ENCODE measurements around the gene TARS1. TPM values are rescaled to one million over a fixed set of nuclear protein-coding genes. Genes with fewer than 3 reads are reported as not detected.

Gene TARS1
- total RNA-seq, 4 donors from 2014 or later = 27.7 to 64.2 (median 56.9) TPM

DNA sequence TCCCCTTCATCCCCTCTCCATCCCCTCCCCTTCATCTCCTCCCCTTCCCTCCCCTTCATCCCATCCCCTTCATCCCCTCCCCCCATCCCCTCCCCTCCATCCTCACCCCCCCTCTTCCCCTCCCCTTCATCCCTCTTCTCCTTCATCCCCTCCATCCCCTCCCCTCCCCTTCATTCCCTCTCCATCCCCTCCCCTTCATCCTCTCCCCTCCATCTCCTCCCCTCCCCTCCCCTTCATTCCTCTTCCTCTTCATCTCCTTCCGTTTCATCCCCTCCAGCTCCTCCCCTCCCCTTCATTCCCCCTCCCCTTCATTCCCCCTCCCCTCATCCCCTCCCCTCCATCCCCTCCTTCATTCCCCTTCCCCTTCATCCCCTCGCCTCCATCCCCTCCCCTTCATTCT is 40.1 kb downstream of the TARS1 start:
- no peak for DNase-seq (ENCODE audit: low spot score in 2 of 2)

DNA sequence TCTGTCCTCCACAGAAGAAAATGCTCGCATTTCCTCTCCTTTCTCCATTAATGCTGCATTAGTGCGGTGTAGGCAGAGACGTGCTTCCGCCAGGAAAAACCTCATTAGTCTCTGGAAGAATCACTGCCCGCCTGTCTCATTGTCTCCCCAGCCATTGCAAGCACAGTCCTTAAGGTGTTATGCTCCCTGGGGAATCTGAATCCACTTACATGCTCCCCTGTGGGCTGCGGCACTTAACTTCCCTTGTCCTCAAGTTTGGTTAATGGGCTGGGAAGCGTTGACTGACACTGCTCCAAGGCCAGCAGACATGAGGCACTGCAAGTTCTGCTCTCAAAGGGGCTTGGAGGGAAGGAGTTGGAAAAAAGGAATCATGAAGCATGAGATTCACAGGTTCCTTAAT is 41.6 kb downstream of the TARS1 start:
- Histone ChIP-seq H3K27me3 (no peaks in the 10 kb centered on the region), H3K36me3 (peaks cover 0 to 29% (median 0%) of the 10 kb centered on the region in 3 donors), H3K4me3 (no peak overlapping the region), H3K4me1 (no peaks in the 10 kb centered on the region), H3K9me3 (no peaks in the 10 kb centered on the region), H3K27ac (no peak overlapping the region)
- 83 to 92% methylated on average over 7 of the region's 7 CpGs for WGBS, 2 donors
- TF ChIP-seq EP300 (IDR thresholded peaks at IDR 0.05) (no peak), POLR2A (IDR thresholded peaks at IDR 0.05) (no peak)
- TF ChIP-seq, protein P1, sequence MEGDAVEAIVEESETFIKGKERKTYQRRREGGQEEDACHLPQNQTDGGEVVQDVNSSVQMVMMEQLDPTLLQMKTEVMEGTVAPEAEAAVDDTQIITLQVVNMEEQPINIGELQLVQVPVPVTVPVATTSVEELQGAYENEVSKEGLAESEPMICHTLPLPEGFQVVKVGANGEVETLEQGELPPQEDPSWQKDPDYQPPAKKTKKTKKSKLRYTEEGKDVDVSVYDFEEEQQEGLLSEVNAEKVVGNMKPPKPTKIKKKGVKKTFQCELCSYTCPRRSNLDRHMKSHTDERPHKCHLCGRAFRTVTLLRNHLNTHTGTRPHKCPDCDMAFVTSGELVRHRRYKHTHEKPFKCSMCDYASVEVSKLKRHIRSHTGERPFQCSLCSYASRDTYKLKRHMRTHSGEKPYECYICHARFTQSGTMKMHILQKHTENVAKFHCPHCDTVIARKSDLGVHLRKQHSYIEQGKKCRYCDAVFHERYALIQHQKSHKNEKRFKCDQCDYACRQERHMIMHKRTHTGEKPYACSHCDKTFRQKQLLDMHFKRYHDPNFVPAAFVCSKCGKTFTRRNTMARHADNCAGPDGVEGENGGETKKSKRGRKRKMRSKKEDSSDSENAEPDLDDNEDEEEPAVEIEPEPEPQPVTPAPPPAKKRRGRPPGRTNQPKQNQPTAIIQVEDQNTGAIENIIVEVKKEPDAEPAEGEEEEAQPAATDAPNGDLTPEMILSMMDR (IDR thresholded peaks at IDR 0.05) = no peak
- no peak for DNase-seq (ENCODE audit: low spot score in 2 of 2)

More for the DNA sequence above, 40.1 kb downstream of the TARS1 start:
- TF ChIP-seq, protein P1 (IDR thresholded peaks at IDR 0.05) = no peak
- TF ChIP-seq POLR2A (IDR thresholded peaks at IDR 0.05) = no peak
- no peak for TF ChIP-seq EP300 (IDR thresholded peaks at IDR 0.05)
- H3K27ac ChIP-seq = no peak overlapping the region
- no peaks in the 10 kb centered on the region for H3K4me1 ChIP-seq
- WGBS, 2 donors = 67% methylated on average over 1 of the region's 2 CpGs; no CpG with 5 or more reads in 1 of the 2 donors
- no peaks in the 10 kb centered on the region for H3K9me3 ChIP-seq
- H3K36me3 ChIP-seq = peaks cover 0 to 44% (median 0%) of the 10 kb centered on the region in 3 donors
- H3K4me3 ChIP-seq = no peak overlapping the region
- no peaks in the 10 kb centered on the region for H3K27me3 ChIP-seq

DNA sequence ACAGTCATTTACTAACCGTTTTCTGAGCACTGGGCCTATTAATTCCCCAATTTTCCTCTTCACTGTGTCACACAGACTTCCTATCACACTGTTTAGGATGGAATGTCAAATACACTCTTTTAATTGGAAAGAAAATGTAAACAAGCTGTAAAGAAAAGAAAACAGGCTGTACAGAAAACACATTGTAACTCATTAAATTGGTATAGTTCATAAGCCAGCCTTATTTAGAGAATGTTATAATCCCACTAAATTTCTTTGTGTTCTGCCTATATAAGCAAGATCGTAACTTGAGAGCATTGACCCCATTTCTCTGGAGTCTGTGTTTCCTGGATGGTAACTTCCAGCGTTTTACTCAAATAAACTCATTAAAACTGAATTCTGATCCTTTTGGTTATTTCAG is 46.5 kb downstream of the TARS1 start:
- no peak overlapping the region for H3K27ac ChIP-seq
- no peaks in the 10 kb centered on the region for H3K36me3 ChIP-seq
- no peaks in the 10 kb centered on the region for H3K27me3 ChIP-seq
- TF ChIP-seq EP300 (IDR thresholded peaks at IDR 0.05) = no peak
- TF ChIP-seq, protein P1 (IDR thresholded peaks at IDR 0.05) = no peak
- no peak for TF ChIP-seq POLR2A (IDR thresholded peaks at IDR 0.05)
- H3K4me1 ChIP-seq = no peaks in the 10 kb centered on the region
- DNase-seq (ENCODE audit: low spot score in 2 of 2) = no peak
- H3K9me3 ChIP-seq = no peaks in the 10 kb centered on the region
- no peak overlapping the region for H3K4me3 ChIP-seq
- WGBS, 2 donors = 48 to 53% methylated on average over 3 of the region's 3 CpGs

DNA sequence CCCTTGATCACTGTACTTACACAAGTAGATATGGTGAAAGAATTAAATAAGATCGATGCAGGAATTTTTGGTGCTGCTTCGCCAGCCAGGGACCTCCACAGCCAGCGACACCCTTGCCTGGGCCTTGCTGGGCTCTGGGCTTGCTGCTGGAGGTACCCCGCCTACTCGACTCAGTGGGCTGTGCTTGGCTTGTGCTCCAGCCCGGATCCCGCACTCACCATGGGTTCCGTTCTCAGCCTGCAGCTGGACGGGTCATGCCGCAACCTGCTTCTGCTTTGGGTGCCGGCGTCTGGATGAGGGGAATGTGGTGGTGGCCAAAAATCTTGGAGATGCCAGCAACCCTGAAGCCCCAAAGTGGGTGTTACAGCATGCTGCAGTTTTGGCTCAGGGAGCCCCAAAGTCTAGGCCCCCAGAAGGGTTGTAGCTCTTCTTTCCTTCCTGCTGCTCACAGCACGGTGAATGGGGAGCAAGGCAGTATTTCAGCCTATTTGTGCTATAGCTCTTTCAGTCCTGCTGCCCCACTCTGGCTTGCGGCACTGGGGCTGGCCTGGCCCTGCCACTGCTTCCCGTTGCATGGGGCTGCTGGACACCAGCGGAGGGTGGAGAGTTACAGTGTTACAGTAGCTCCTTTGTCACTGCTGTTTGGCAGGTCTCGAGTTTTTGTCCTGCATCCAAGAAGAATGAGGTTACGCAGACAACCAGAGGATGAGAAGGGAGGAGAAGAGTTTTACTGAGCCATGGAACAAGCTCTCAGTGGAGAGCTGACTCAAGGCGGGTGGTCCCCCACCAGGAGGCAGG is 48.0 kb downstream of the TARS1 start:
- no peak for TF ChIP-seq EP300 (IDR thresholded peaks at IDR 0.05)
- no peak for TF ChIP-seq POLR2A (IDR thresholded peaks at IDR 0.05)
- TF ChIP-seq, protein P1 (IDR thresholded peaks at IDR 0.05) = no peak
- Histone ChIP-seq H3K4me1 (no peaks in the 10 kb centered on the region), H3K9me3 (no peaks in the 10 kb centered on the region), H3K36me3 (no peaks in the 10 kb centered on the region), H3K4me3 (no peak overlapping the region), H3K27me3 (no peaks in the 10 kb centered on the region), H3K27ac (no peak overlapping the region)
- DNase-seq (ENCODE audit: low spot score in 2 of 2) = no peak
- 79 to 80% methylated on average over 17 to 18 of the region's 19 CpGs for WGBS, 2 donors

DNA sequence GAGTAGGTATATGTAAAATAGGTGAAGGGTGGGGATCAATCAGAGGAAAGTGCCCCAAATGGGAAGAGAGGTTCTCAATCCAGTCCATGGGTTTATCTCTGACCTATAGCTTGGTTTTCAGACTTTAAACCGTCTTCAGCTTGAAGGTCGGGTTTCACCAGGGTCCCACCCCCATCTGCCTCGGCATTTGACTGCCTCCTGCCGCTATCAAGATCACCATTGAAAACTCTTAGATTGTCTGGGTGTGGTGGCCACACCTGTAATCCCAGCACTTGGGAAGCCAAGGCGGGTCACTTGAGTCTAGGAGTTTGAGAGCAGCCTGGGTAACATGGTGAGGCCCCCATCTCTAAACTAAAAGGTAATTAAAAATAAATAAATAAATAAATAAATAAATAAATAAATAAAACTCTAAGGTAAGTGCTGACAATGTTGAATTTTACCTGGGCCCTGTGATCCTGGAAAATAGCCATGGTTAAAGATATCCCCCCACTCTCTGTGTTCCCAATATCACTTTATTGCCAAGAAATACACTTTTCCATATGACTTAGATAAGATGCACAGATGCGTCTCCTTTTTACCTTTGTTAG is 48.8 kb downstream of the TARS1 start:
- WGBS, 2 donors = 88 to 90% methylated on average over 6 of the region's 6 CpGs
- no peak overlapping the region for H3K4me3 ChIP-seq
- DNase-seq (ENCODE audit: low spot score in 2 of 2) = no peak

More for the DNA sequence above, 48.8 kb downstream of the TARS1 start:
- Histone ChIP-seq H3K27me3 (no peaks in the 10 kb centered on the region), H3K36me3 (no peaks in the 10 kb centered on the region), H3K4me1 (no peaks in the 10 kb centered on the region), H3K27ac (no peak overlapping the region), H3K9me3 (no peaks in the 10 kb centered on the region)
- TF ChIP-seq, protein P1 (IDR thresholded peaks at IDR 0.05) = no peak
- TF ChIP-seq POLR2A (IDR thresholded peaks at IDR 0.05) (no peak), EP300 (IDR thresholded peaks at IDR 0.05) (no peak)

All from tibial nerve (tissue), 4 donors.